H1 (cell line): ENCODE measurements around the gene CIB2. TPM values are rescaled to one million over a fixed set of nuclear protein-coding genes. Genes with fewer than 3 reads are reported as not detected.

Experiments
- polyA plus RNA-seq, 7 experiments: library from polyadenylated mRNA; depleted of rRNA in 3 of 7; stranded (reverse) in 5 of 7; unstranded in 2 of 7; fragments of >200 nt in 5 of 7; fragments of 200-250 nt in 2 of 7; gene quantifications; 1 replicate in 5 of 7; 2 replicates in 1 of 7; 4 replicates in 1 of 7; pipeline versions ENCODE4 v1.2.1 to v1.2.3, GENCODE V29; 2011 to 2013; ENCODE audit warnings: missing spikeins in 2 of 7, mixed read lengths in 2 of 7
- total RNA-seq: library from RNA; stranded (reverse); fragmentation: NEBNext Ultra II Directional; extraction: Animal tissue kit (Norgen Biotek cat#: 25700); gene quantifications from 2 replicates; pipeline ENCODE4 v1.2.1, GENCODE V29; 2021
- TF ChIP-seq, protein P1 (sequence below): fragments of 300-600 bp; sonication (generic); IDR thresholded peaks from 2 replicates; pipeline ENCODE4 v1.7.1; 2012; ENCODE audit warnings: low read length, moderate library complexity, mild to moderate bottlenecking, inconsistent platforms; ENCODE audit not compliant: insufficient replicate concordance

Gene CIB2
- total and polyA plus RNA-seq, 2 of the 8 experiments (the other 6 are each of a cell fraction or from before 2014, with no cell fraction given) = 41.5 to 45.8 TPM

DNA sequence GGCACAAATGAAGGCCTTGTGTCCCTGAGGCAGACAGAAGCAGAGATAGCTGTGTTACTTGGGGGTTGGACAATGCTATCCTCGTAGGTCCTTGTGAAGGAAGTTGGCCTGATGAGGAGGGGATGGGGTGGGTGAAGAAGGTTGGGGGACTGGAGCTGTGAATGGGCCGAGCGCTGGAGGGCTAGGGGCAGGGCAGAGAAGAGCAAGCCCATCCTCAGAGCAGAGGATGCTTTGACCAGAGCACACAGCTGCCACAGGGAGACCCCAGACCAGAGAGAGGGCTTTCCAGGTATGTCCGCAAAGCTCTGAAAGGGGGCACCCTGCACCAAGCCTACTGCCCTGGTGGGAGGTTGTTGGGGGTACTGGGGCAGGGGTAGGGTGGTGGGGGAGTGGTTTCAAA lies 48.1 kb downstream of the CIB2 start (continued):
- TF ChIP-seq, protein P1, sequence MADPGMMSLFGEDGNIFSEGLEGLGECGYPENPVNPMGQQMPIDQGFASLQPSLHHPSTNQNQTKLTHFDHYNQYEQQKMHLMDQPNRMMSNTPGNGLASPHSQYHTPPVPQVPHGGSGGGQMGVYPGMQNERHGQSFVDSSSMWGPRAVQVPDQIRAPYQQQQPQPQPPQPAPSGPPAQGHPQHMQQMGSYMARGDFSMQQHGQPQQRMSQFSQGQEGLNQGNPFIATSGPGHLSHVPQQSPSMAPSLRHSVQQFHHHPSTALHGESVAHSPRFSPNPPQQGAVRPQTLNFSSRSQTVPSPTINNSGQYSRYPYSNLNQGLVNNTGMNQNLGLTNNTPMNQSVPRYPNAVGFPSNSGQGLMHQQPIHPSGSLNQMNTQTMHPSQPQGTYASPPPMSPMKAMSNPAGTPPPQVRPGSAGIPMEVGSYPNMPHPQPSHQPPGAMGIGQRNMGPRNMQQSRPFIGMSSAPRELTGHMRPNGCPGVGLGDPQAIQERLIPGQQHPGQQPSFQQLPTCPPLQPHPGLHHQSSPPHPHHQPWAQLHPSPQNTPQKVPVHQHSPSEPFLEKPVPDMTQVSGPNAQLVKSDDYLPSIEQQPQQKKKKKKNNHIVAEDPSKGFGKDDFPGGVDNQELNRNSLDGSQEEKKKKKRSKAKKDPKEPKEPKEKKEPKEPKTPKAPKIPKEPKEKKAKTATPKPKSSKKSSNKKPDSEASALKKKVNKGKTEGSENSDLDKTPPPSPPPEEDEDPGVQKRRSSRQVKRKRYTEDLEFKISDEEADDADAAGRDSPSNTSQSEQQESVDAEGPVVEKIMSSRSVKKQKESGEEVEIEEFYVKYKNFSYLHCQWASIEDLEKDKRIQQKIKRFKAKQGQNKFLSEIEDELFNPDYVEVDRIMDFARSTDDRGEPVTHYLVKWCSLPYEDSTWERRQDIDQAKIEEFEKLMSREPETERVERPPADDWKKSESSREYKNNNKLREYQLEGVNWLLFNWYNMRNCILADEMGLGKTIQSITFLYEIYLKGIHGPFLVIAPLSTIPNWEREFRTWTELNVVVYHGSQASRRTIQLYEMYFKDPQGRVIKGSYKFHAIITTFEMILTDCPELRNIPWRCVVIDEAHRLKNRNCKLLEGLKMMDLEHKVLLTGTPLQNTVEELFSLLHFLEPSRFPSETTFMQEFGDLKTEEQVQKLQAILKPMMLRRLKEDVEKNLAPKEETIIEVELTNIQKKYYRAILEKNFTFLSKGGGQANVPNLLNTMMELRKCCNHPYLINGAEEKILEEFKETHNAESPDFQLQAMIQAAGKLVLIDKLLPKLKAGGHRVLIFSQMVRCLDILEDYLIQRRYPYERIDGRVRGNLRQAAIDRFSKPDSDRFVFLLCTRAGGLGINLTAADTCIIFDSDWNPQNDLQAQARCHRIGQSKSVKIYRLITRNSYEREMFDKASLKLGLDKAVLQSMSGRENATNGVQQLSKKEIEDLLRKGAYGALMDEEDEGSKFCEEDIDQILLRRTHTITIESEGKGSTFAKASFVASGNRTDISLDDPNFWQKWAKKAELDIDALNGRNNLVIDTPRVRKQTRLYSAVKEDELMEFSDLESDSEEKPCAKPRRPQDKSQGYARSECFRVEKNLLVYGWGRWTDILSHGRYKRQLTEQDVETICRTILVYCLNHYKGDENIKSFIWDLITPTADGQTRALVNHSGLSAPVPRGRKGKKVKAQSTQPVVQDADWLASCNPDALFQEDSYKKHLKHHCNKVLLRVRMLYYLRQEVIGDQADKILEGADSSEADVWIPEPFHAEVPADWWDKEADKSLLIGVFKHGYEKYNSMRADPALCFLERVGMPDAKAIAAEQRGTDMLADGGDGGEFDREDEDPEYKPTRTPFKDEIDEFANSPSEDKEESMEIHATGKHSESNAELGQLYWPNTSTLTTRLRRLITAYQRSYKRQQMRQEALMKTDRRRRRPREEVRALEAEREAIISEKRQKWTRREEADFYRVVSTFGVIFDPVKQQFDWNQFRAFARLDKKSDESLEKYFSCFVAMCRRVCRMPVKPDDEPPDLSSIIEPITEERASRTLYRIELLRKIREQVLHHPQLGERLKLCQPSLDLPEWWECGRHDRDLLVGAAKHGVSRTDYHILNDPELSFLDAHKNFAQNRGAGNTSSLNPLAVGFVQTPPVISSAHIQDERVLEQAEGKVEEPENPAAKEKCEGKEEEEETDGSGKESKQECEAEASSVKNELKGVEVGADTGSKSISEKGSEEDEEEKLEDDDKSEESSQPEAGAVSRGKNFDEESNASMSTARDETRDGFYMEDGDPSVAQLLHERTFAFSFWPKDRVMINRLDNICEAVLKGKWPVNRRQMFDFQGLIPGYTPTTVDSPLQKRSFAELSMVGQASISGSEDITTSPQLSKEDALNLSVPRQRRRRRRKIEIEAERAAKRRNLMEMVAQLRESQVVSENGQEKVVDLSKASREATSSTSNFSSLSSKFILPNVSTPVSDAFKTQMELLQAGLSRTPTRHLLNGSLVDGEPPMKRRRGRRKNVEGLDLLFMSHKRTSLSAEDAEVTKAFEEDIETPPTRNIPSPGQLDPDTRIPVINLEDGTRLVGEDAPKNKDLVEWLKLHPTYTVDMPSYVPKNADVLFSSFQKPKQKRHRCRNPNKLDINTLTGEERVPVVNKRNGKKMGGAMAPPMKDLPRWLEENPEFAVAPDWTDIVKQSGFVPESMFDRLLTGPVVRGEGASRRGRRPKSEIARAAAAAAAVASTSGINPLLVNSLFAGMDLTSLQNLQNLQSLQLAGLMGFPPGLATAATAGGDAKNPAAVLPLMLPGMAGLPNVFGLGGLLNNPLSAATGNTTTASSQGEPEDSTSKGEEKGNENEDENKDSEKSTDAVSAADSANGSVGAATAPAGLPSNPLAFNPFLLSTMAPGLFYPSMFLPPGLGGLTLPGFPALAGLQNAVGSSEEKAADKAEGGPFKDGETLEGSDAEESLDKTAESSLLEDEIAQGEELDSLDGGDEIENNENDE = no peak
